Peyer's patch (tissue), 4 donors: ENCODE measurements around the gene DAZAP1.

Experiments
- POLR2A ChIP-seq, 2 donors: fragments of 450-650 bp; IDR thresholded peaks; one replicate each; pipeline ENCODE4 v1.5.1; 2017; ENCODE audit warnings: antibody characterized with exemption in 2 of 2, mild to moderate bottlenecking in 2 of 2, moderate library complexity in 2 of 2
- TF ChIP-seq, protein P1 (sequence below), 6 experiments: fragments of 450-650 bp in 4 of 6; fragments of 200-600 bp in 2 of 6; sonication (generic) in 1 of 6; IDR thresholded peaks; one replicate each; pipeline ENCODE4 v1.5.1; 2017 to 2019; ENCODE audit warnings: antibody characterized with exemption in 6 of 6, mild to moderate bottlenecking in 3 of 6, moderate library complexity in 1 of 6

DNA sequence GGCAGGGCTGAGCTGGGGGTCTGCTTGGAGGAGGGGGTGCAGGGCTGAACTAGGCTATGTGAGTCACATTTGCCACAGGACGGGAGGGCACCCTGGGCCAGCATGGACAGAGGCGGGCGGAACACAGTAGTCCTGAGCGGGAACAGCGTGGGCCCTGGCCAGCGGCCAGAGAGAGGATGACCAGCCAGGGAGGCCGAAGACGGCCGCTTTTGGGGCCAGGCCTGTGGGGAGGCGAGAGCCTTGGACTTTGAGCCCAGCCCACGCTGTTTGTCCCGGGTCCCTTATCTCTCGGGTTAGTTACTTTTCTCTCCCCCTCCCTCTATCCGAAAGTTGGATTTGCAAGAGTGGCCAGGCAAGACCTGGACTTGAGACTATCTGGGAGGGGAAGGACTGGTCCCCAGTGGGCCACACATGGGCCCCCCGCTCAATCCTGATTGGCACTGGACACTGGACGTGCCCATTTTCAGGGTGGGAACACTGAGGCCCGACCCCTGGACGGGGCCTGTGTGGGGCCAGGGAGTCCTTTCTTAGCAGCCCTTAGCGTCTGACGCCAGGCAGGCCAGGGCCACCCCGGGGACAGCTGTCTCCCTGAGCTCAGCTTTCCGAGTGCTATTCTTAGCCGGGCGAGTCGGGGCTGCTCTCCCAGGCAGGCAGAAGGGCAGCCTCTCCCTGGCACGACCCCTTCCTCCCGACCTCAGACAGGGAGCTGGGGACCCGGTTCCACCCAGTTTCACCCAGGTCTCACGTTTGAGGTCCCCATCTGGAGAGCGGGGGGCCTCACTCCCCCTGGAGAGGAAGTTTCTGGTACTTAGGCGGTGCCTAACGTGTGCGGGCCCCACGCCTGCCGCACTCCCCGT lies 6.9 kb upstream of the DAZAP1 start:
- TF ChIP-seq, protein P1, sequence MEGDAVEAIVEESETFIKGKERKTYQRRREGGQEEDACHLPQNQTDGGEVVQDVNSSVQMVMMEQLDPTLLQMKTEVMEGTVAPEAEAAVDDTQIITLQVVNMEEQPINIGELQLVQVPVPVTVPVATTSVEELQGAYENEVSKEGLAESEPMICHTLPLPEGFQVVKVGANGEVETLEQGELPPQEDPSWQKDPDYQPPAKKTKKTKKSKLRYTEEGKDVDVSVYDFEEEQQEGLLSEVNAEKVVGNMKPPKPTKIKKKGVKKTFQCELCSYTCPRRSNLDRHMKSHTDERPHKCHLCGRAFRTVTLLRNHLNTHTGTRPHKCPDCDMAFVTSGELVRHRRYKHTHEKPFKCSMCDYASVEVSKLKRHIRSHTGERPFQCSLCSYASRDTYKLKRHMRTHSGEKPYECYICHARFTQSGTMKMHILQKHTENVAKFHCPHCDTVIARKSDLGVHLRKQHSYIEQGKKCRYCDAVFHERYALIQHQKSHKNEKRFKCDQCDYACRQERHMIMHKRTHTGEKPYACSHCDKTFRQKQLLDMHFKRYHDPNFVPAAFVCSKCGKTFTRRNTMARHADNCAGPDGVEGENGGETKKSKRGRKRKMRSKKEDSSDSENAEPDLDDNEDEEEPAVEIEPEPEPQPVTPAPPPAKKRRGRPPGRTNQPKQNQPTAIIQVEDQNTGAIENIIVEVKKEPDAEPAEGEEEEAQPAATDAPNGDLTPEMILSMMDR (IDR thresholded peaks at IDR 0.05), result no peak
- no peak for TF ChIP-seq POLR2A (IDR thresholded peaks at IDR 0.05)
